ENCODE measurements around the gene THSD4.

The THSD4 gene

GRCh38 chr15:71532994-71533393, 417.7 kb downstream of the THSD4 start:
- no peak overlapping the region for H3K4me3 ChIP-seq (replicated peaks; ENCODE audit: low read depth, low read length)
- DNase-seq (ENCODE audit: low read depth) = peak; percentile 47
- TF ChIP-seq CTCF (IDR thresholded peaks at IDR 0.05; ENCODE audit: low read length, missing control alignments) = peak; percentile 69

- no peak for DNase-seq (ENCODE audit: low read depth)
- no peak overlapping the region for H3K4me3 ChIP-seq (replicated peaks; ENCODE audit: low read depth, low read length)
- TF ChIP-seq CTCF (IDR thresholded peaks at IDR 0.05; ENCODE audit: low read length, missing control alignments) = no peak
Measured at GRCh38 chr15:71538181-71538580, 422.9 kb downstream of the THSD4 start.

- no peak overlapping the region for H3K4me3 ChIP-seq (replicated peaks; ENCODE audit: low read depth, low read length)
- no peak for TF ChIP-seq CTCF (IDR thresholded peaks at IDR 0.05; ENCODE audit: low read length, missing control alignments)
- DNase-seq (ENCODE audit: low read depth) = no peak
Measured at GRCh38 chr15:71541746-71542145, 426.5 kb downstream of the THSD4 start.

GRCh38 chr15:71542836-71543235, 427.6 kb downstream of the THSD4 start:
- DNase-seq (ENCODE audit: low read depth) = no peak
- H3K4me3 ChIP-seq (replicated peaks; ENCODE audit: low read depth, low read length) = no peak overlapping the region
- no peak for TF ChIP-seq CTCF (IDR thresholded peaks at IDR 0.05; ENCODE audit: low read length, missing control alignments)

GRCh38 chr15:71543413-71543812, 428.1 kb downstream of the THSD4 start:
- no peak for DNase-seq (ENCODE audit: low read depth)
- no peak for TF ChIP-seq CTCF (IDR thresholded peaks at IDR 0.05; ENCODE audit: low read length, missing control alignments)
- H3K4me3 ChIP-seq (replicated peaks; ENCODE audit: low read depth, low read length) = no peak overlapping the region

GRCh38 chr15:71545223-71545760, 430.0 kb downstream of the THSD4 start:
- H3K4me3 ChIP-seq (replicated peaks; ENCODE audit: low read depth, low read length) = no peak overlapping the region
- no peak for TF ChIP-seq CTCF (IDR thresholded peaks at IDR 0.05; ENCODE audit: low read length, missing control alignments)
- DNase-seq (ENCODE audit: low read depth) = peak; percentile 11

GRCh38 chr15:71545923-71546322, 430.7 kb downstream of the THSD4 start:
- H3K4me3 ChIP-seq (replicated peaks; ENCODE audit: low read depth, low read length) = no peak overlapping the region
- no peak for TF ChIP-seq CTCF (IDR thresholded peaks at IDR 0.05; ENCODE audit: low read length, missing control alignments)
- no peak for DNase-seq (ENCODE audit: low read depth)

All from fibroblast of pulmonary artery (primary cell).